Measurements from ENCODE around the gene FAM131B. TPM values are rescaled to one million over a fixed set of nuclear protein-coding genes. Genes with fewer than 3 reads are reported as not detected.
"Not testable (repeated sequence)": the region's sequence is repeated elsewhere in the genome, so short reads cannot be mapped to it uniquely, and the experiment has no call there.

Gene FAM131B
- total and polyA plus RNA-seq, 4 donors = 0.18 to 1.1 (median 0.54) TPM

- Histone ChIP-seq H3K9me3 (ENCODE audit: control insufficient read depth in 4 of 4, insufficient read depth in 3 of 4, low read length in 3 of 4) (peaks cover 0 to 2% (median 0%) of the 10 kb centered on the region in 4 donors), H3K27me3 (ENCODE audit: control insufficient read depth in 3 of 3, insufficient read depth in 3 of 3, low read length in 2 of 3) (no peaks in the 10 kb centered on the region), H3K36me3 (ENCODE audit: control insufficient read depth in 4 of 4, insufficient read depth in 4 of 4, low read length in 4 of 4) (peaks cover 6 to 37% (median 24%) of the 10 kb centered on the region in 4 donors), H3K4me3 (no peak overlapping the region), H3K9ac (ENCODE audit: insufficient read depth in 1 of 2, low read length in 2 of 2) (no peak overlapping the region), H3K4me1 (ENCODE audit: control insufficient read depth in 5 of 5, insufficient read depth in 5 of 5, low read length in 5 of 5) (peaks cover 0 to 86% (median 41%) of the 10 kb centered on the region in 5 donors), H3K27ac (ENCODE audit: low read depth in 1 of 2, low read length in 1 of 2) (no peak overlapping the region)
- ATAC-seq (ENCODE audit: insufficient read depth, low FRiP score) = no peak
- WGBS, 2 donors = 74 to 76% methylated on average over 14 of the region's 14 CpGs
- peak; percentile 73 to 90 (median 84) for DNase-seq
- TF ChIP-seq, protein P1, sequence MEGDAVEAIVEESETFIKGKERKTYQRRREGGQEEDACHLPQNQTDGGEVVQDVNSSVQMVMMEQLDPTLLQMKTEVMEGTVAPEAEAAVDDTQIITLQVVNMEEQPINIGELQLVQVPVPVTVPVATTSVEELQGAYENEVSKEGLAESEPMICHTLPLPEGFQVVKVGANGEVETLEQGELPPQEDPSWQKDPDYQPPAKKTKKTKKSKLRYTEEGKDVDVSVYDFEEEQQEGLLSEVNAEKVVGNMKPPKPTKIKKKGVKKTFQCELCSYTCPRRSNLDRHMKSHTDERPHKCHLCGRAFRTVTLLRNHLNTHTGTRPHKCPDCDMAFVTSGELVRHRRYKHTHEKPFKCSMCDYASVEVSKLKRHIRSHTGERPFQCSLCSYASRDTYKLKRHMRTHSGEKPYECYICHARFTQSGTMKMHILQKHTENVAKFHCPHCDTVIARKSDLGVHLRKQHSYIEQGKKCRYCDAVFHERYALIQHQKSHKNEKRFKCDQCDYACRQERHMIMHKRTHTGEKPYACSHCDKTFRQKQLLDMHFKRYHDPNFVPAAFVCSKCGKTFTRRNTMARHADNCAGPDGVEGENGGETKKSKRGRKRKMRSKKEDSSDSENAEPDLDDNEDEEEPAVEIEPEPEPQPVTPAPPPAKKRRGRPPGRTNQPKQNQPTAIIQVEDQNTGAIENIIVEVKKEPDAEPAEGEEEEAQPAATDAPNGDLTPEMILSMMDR (IDR thresholded peaks at IDR 0.05; ENCODE audit: control extremely low read depth, extremely low read depth) = no peak
These were observed 30.9 kb upstream of the FAM131B start for GRCh38 chr7:143393267-143394041.

- Histone ChIP-seq H3K4me3 (no peak overlapping the region), H3K9me3 (ENCODE audit: control insufficient read depth in 4 of 4, insufficient read depth in 3 of 4, low read length in 3 of 4) (peaks cover 0 to 2% (median 0%) of the 10 kb centered on the region in 4 donors), H3K4me1 (ENCODE audit: control insufficient read depth in 5 of 5, insufficient read depth in 5 of 5, low read length in 5 of 5) (peaks cover 0 to 82% (median 41%) of the 10 kb centered on the region in 5 donors), H3K36me3 (ENCODE audit: control insufficient read depth in 4 of 4, insufficient read depth in 4 of 4, low read length in 4 of 4) (peaks cover 6 to 43% (median 26%) of the 10 kb centered on the region in 4 donors), H3K27me3 (ENCODE audit: control insufficient read depth in 3 of 3, insufficient read depth in 3 of 3, low read length in 2 of 3) (no peaks in the 10 kb centered on the region), H3K27ac (ENCODE audit: low read depth in 1 of 2, low read length in 1 of 2) (no peak overlapping the region), H3K9ac (ENCODE audit: insufficient read depth in 1 of 2, low read length in 2 of 2) (no peak overlapping the region)
- TF ChIP-seq, protein P1 (IDR thresholded peaks at IDR 0.05; ENCODE audit: control extremely low read depth, extremely low read depth) = no peak
- DNase-seq = peak in 1 of 3 donors; percentile 33
- ATAC-seq (ENCODE audit: insufficient read depth, low FRiP score) = no peak
- WGBS, 2 donors = 94 to 97% methylated on average over 6 of the region's 6 CpGs
These were observed 30.4 kb upstream of the FAM131B start for GRCh38 chr7:143392875-143393266.

- H3K9ac ChIP-seq (ENCODE audit: insufficient read depth in 1 of 2, low read length in 2 of 2); H3K9me3 ChIP-seq (ENCODE audit: control insufficient read depth in 4 of 4, insufficient read depth in 3 of 4, low read length in 3 of 4); ATAC-seq (ENCODE audit: insufficient read depth, low FRiP score); H3K4me3 ChIP-seq; H3K27me3 ChIP-seq (ENCODE audit: control insufficient read depth in 3 of 3, insufficient read depth in 3 of 3, low read length in 2 of 3); DNase-seq; H3K27ac ChIP-seq (ENCODE audit: low read depth in 1 of 2, low read length in 1 of 2): not testable (repeated sequence)
- Histone ChIP-seq H3K36me3 (ENCODE audit: control insufficient read depth in 4 of 4, insufficient read depth in 4 of 4, low read length in 4 of 4) (peaks cover 6 to 47% (median 27%) of the 10 kb centered on the region in 4 donors), H3K4me1 (ENCODE audit: control insufficient read depth in 5 of 5, insufficient read depth in 5 of 5, low read length in 5 of 5) (peaks cover 0 to 78% (median 36%) of the 10 kb centered on the region in 5 donors)
- 85 to 90% methylated on average over 8 of the region's 8 CpGs for WGBS, 2 donors
These were observed 29.9 kb upstream of the FAM131B start for GRCh38 chr7:143392427-143392826.

Data from lung (tissue), 12 donors.